Measurements from ENCODE around the gene VCAN.

DNA sequence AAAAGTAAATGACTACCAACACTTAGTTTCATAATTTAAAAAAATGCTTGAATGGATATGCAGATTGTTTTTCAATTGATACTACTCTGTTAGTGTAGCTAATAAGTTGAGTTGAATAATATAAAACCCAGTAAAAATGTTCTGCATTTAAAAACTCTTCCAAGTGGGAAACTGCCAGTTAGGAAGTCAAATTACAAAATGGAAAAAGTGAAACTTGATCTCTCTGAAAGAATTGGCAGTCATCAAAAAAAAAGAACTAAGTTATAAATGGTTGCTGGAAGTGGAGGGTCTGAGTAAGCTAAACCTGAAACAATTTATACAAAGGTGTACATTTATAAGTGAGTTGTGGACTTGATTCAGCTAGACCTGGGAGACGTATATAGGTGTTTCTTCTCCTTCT is 52.4 kb downstream of the VCAN start:
- TF ChIP-seq POLR2AphosphoS5 (IDR thresholded peaks at IDR 0.05; ENCODE audit: borderline replicate concordance, low read depth, low read length) (no peak), EZH2 (IDR thresholded peaks at IDR 0.05) (no peak), FOXP2 (optimal IDR thresholded peaks at IDR 0.05; ENCODE audit: control extremely low read depth, extremely low read length, insufficient read depth) (no peak)

Data from SK-N-MC (cell line).